Loucy (cell line): ENCODE measurements around the gene ZFYVE27.

Experiments used
- H2AFZ ChIP-seq: fragments of 200-600 bp; sonication (generic); 2 replicates; pipeline ENCODE4 v1.6.0; 2016; ENCODE audit warnings: antibody characterized with exemption, mild to moderate bottlenecking, low read length, moderate library complexity
- H3F3A ChIP-seq: fragments of 200-600 bp; 2 replicates; pipeline ENCODE4 v1.6.0; 2016; ENCODE audit warnings: antibody characterized with exemption, low read depth, mild to moderate bottlenecking
- H3K27me3 ChIP-seq: fragments of 200-600 bp; sonication (generic); 2 replicates; pipeline ENCODE4 v1.6.1; 2014; ENCODE audit warnings: low read length, mild to moderate bottlenecking; ENCODE audit not compliant: insufficient read depth, poor library complexity, severe bottlenecking
- H3K36me3 ChIP-seq: fragments of 200-600 bp; sonication (generic); 2 replicates; pipeline ENCODE4 v1.6.1; 2016; ENCODE audit warnings: low read length; ENCODE audit not compliant: insufficient read depth
- H3K4me1 ChIP-seq: fragments of 200-600 bp; sonication (generic); 2 replicates; pipeline ENCODE4 v1.5.1; 2014; ENCODE audit warnings: low read length, mild to moderate bottlenecking; ENCODE audit not compliant: insufficient read depth, poor library complexity, severe bottlenecking
- H3K4me2 ChIP-seq: fragments of 200-600 bp; sonication (generic); 2 replicates; pipeline ENCODE4 v1.6.0; 2014; ENCODE audit warnings: antibody characterized with exemption, low read length, low read depth, mild to moderate bottlenecking; ENCODE audit not compliant: poor library complexity, severe bottlenecking
- H3K4me3 ChIP-seq: fragments of 200-600 bp; sonication (generic); 2 replicates; pipeline ENCODE4 v1.5.1; 2014; ENCODE audit warnings: low read length, mild to moderate bottlenecking, mixed read lengths; ENCODE audit not compliant: poor library complexity, severe bottlenecking
- H3K79me2 ChIP-seq: fragments of 200-600 bp; sonication (generic); 2 replicates; pipeline ENCODE4 v1.6.1; 2014; ENCODE audit warnings: low read length; ENCODE audit not compliant: insufficient read depth
- H3K9ac ChIP-seq: fragments of 200-600 bp; sonication (generic); 2 replicates; pipeline ENCODE4 v1.6.0; 2014; ENCODE audit warnings: mild to moderate bottlenecking, low read depth, low read length, moderate library complexity; ENCODE audit not compliant: poor library complexity, severe bottlenecking
- H3K9me2 ChIP-seq: fragments of 200-600 bp; sonication (generic); replicated peaks from 2 replicates; pipeline ENCODE4 v1.6.1; 2016; ENCODE audit warnings: low read depth, low read length, mixed read lengths
- H3K9me3 ChIP-seq: fragments of 200-600 bp; sonication (generic); 2 replicates; pipeline ENCODE4 v1.6.1; 2014; ENCODE audit warnings: mild to moderate bottlenecking, antibody characterized with exemption, low read length, low read depth; ENCODE audit not compliant: insufficient read depth
- H4K20me1 ChIP-seq: fragments of 200-600 bp; sonication (generic); 2 replicates; pipeline ENCODE4 v1.6.0; 2014; ENCODE audit warnings: antibody characterized with exemption, low read length, mild to moderate bottlenecking; ENCODE audit not compliant: insufficient read depth, poor library complexity, severe bottlenecking
- CTCF ChIP-seq: fragments of 200-600 bp; sonication (generic); conservative IDR thresholded peaks from 2 replicates; pipeline ENCODE4 v1.5.1; 2014; ENCODE audit warnings: mild to moderate bottlenecking, antibody characterized with exemption, low read length
- EZH2phosphoT487 ChIP-seq: fragments of 200-600 bp; IDR thresholded peaks from 2 replicates; pipeline ENCODE4 v1.6.1; 2018; ENCODE audit warnings: antibody characterized with exemption, mild to moderate bottlenecking, moderate library complexity, borderline replicate concordance

ZFYVE27 gene

GRCh38 chr10:97721871-97722780 is 14.8 kb upstream of the ZFYVE27 start:
- no peaks in the 10 kb centered on the region for H3K9me2 ChIP-seq
- peak overlapping the region; percentile 30 for H3K4me2 ChIP-seq
- no peaks in the 10 kb centered on the region for H3F3A ChIP-seq
- H3K9ac ChIP-seq: no peak overlapping the region
- TF ChIP-seq CTCF: no peak
- no peak for TF ChIP-seq EZH2phosphoT487
- H4K20me1 ChIP-seq: no peaks in the 10 kb centered on the region
- H3K79me2 ChIP-seq: no peaks in the 10 kb centered on the region
- H3K4me1 ChIP-seq: peaks cover 35% of the 10 kb centered on the region
- no peaks in the 10 kb centered on the region for H3K9me3 ChIP-seq
- no peaks in the 10 kb centered on the region for H3K27me3 ChIP-seq
- no peak overlapping the region for H2AFZ ChIP-seq
- no peak overlapping the region for H3K4me3 ChIP-seq
- H3K36me3 ChIP-seq: no peaks in the 10 kb centered on the region

- H3K4me2 ChIP-seq: no peak overlapping the region
- no peaks in the 10 kb centered on the region for H3K9me3 ChIP-seq
These were observed 13.9 kb upstream of the ZFYVE27 start for GRCh38 chr10:97723001-97723400.

GRCh38 chr10:97724341-97724941 is 12.5 kb upstream of the ZFYVE27 start:
- no peaks in the 10 kb centered on the region for H3K36me3 ChIP-seq
- no peak overlapping the region for H3K4me2 ChIP-seq
- H3K4me1 ChIP-seq: peaks cover 14% of the 10 kb centered on the region
- no peaks in the 10 kb centered on the region for H3K27me3 ChIP-seq
- no peak overlapping the region for H3K4me3 ChIP-seq
- H3K9me2 ChIP-seq: no peaks in the 10 kb centered on the region
- H3F3A ChIP-seq: no peaks in the 10 kb centered on the region
- no peak overlapping the region for H3K9ac ChIP-seq
- H2AFZ ChIP-seq: no peak overlapping the region
- H3K79me2 ChIP-seq: no peaks in the 10 kb centered on the region
- H3K9me3 ChIP-seq: no peaks in the 10 kb centered on the region
- TF ChIP-seq CTCF (no peak), EZH2phosphoT487 (no peak)
- H4K20me1 ChIP-seq: no peaks in the 10 kb centered on the region

More at GRCh38 chr10:97723001-97723400, 13.9 kb upstream of the ZFYVE27 start:
- Histone ChIP-seq H4K20me1 (no peaks in the 10 kb centered on the region), H3K4me3 (no peak overlapping the region), H3F3A (no peaks in the 10 kb centered on the region), H3K36me3 (no peaks in the 10 kb centered on the region), H3K9ac (no peak overlapping the region), H3K9me2 (no peaks in the 10 kb centered on the region), H3K4me1 (peaks cover 28% of the 10 kb centered on the region), H2AFZ (no peak overlapping the region), H3K27me3 (no peaks in the 10 kb centered on the region), H3K79me2 (no peaks in the 10 kb centered on the region)
- TF ChIP-seq CTCF (no peak), EZH2phosphoT487 (no peak)
